OCI-LY3 (cell line): ENCODE data around the gene MACROD2.

Experiments
- H2AFZ ChIP-seq: fragments of 200-600, 300-600 bp; shearing (Covaris generic); 2 replicates; pipeline ENCODE4 v1.6.0; 2014; ENCODE audit warnings: antibody characterized with exemption, low read depth, low read length
- H3K27ac ChIP-seq: fragments of 200-600, 300-600 bp; sonication (generic); 2 replicates; pipeline ENCODE4 v1.5.1; 2014; ENCODE audit warnings: mild to moderate bottlenecking, low read length, moderate library complexity, mixed read lengths
- H3K27me3 ChIP-seq: fragments of 200-600, 300-600 bp; sonication (generic); 2 replicates; pipeline ENCODE4 v1.6.1; 2014; ENCODE audit warnings: low read depth, low read length, mixed read lengths
- H3K36me3 ChIP-seq: fragments of 200-600, 300-600 bp; sonication (generic); replicated peaks from 2 replicates; pipeline ENCODE3; 2014; ENCODE audit warnings: low read depth, low read length, mixed read lengths
- H3K4me1 ChIP-seq: fragments of 300-600, 200-600 bp; sonication (generic); 2 replicates; pipeline ENCODE4 v1.6.1; 2014; ENCODE audit warnings: low read length, mixed read lengths
- H3K4me2 ChIP-seq: fragments of 200-600, 300-600 bp; sonication (generic); 2 replicates; pipeline ENCODE4 v1.6.1; 2014; ENCODE audit warnings: low read length, mixed read lengths
- H3K4me3 ChIP-seq: fragments of 300-600, 200-600 bp; sonication (generic); 2 replicates; pipeline ENCODE4 v1.5.1; 2014; ENCODE audit warnings: antibody characterized with exemption, mild to moderate bottlenecking, low read length, moderate library complexity
- H3K79me2 ChIP-seq: fragments of 300-600, 200-600 bp; shearing (Covaris generic); 2 replicates; pipeline ENCODE4 v1.6.1; 2014; ENCODE audit warnings: mild to moderate bottlenecking, low read length, mixed read lengths
- H3K9ac ChIP-seq: fragments of 300-600, 200-600 bp; shearing (Covaris generic); 2 replicates; pipeline ENCODE4 v1.6.0; 2014; ENCODE audit warnings: mild to moderate bottlenecking, low read length, moderate library complexity
- H3K9me3 ChIP-seq: fragments of 200-600, 300-600 bp; shearing (Covaris generic); 2 replicates; pipeline ENCODE4 v1.6.1; 2014; ENCODE audit warnings: low read length, mixed read lengths; ENCODE audit not compliant: insufficient read depth
- H4K20me1 ChIP-seq: fragments of 200-600, 300-600 bp; sonication (generic); 2 replicates; pipeline ENCODE4 v1.6.1; 2016; ENCODE audit warnings: low read length, mixed read lengths; ENCODE audit not compliant: insufficient read depth
- EZH2phosphoT487 ChIP-seq: fragments of 200-600 bp; shearing (Covaris generic); IDR thresholded peaks from 2 replicates; pipeline ENCODE4 v1.6.1; 2018; ENCODE audit warnings: antibody characterized with exemption, mixed run types, low read depth
- TF ChIP-seq, protein P1 (sequence below): fragments of 200-600, 300-600 bp; sonication (generic); IDR thresholded peaks from 2 replicates; pipeline ENCODE4 v1.5.1; 2014; ENCODE audit warnings: antibody characterized with exemption, low read length, low read depth

MACROD2 gene

DNA sequence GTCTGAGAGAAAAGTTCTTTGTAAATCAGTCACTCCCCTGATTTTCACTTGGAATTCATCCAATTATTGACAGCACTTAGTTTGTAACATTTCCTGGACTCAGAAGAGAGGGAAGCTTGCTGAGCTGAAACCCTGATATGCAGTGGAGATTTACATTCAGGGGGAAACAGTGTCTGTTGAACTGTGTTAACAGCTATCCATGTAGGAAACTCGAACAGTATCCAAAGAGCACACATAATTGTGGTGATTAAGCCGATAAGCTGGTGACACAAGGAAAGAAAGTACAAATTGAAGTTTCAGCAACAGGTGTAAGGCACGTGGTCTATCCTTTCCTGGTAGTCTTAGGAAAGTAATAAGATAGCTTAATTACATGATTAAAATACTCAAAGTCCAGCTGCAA is 420.2 kb downstream of the MACROD2 start:
- TF ChIP-seq, protein P1, sequence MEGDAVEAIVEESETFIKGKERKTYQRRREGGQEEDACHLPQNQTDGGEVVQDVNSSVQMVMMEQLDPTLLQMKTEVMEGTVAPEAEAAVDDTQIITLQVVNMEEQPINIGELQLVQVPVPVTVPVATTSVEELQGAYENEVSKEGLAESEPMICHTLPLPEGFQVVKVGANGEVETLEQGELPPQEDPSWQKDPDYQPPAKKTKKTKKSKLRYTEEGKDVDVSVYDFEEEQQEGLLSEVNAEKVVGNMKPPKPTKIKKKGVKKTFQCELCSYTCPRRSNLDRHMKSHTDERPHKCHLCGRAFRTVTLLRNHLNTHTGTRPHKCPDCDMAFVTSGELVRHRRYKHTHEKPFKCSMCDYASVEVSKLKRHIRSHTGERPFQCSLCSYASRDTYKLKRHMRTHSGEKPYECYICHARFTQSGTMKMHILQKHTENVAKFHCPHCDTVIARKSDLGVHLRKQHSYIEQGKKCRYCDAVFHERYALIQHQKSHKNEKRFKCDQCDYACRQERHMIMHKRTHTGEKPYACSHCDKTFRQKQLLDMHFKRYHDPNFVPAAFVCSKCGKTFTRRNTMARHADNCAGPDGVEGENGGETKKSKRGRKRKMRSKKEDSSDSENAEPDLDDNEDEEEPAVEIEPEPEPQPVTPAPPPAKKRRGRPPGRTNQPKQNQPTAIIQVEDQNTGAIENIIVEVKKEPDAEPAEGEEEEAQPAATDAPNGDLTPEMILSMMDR = no peak
- TF ChIP-seq EZH2phosphoT487 = no peak
- no peaks in the 10 kb centered on the region for H3K4me1 ChIP-seq
- no peak overlapping the region for H3K27ac ChIP-seq

DNA sequence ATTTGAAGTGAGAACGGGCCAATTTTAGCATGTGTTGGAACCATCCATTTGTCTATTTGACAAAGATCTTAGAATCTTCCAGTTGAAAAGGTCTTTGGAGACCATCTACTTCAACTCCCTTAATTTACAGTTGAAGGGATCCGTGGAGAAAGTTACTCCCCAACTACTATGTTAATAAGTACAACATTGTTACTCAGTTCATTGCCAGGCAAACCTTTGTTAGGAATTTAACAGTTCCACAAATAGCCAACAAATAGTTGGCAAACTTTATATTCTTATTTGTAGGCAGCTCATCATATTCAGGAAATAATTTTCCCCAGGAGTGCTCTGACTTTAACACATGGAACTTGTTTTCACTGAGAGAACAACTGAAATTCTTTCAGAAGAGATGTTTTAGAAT is 423.1 kb downstream of the MACROD2 start:
- Histone ChIP-seq H3K27me3 (no peaks in the 10 kb centered on the region), H3K9ac (no peak overlapping the region), H3K27ac (no peak overlapping the region), H3K36me3 (no peaks in the 10 kb centered on the region), H3K79me2 (no peaks in the 10 kb centered on the region), H3K4me1 (no peaks in the 10 kb centered on the region), H3K4me2 (no peak overlapping the region), H3K9me3 (no peaks in the 10 kb centered on the region), H2AFZ (no peak overlapping the region), H4K20me1 (no peaks in the 10 kb centered on the region), H3K4me3 (no peak overlapping the region)
- TF ChIP-seq, protein P1 = no peak
- no peak for TF ChIP-seq EZH2phosphoT487

More for the DNA sequence above, 420.2 kb downstream of the MACROD2 start:
- Histone ChIP-seq H3K9ac (no peak overlapping the region), H4K20me1 (no peaks in the 10 kb centered on the region), H3K9me3 (no peaks in the 10 kb centered on the region), H3K79me2 (no peaks in the 10 kb centered on the region), H3K27me3 (no peaks in the 10 kb centered on the region), H3K4me3 (no peak overlapping the region), H2AFZ (no peak overlapping the region), H3K4me2 (no peak overlapping the region), H3K36me3 (no peaks in the 10 kb centered on the region)

DNA sequence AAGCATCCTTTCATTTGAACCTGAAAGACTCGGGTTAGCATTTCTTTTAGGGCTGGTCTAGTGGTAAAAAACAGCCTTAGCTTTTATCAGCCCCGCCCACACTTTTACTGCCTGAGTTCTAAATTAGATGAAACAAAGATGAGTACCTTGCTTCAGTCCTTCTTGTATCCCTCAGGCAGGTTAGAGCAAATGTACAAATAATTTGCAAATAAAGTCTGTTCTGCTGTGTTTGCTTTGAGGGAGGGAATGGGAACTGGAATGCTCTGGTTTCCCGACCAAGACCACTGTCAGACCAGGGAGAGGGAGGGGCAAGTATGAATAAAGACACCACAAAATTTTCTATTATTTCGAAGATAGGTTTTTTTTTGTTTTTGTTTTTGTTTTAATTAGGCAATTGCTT is 427.6 kb downstream of the MACROD2 start:
- H3K9ac ChIP-seq = no peak overlapping the region
- no peak for TF ChIP-seq EZH2phosphoT487
- TF ChIP-seq, protein P1 = no peak
- H3K9me3 ChIP-seq = no peaks in the 10 kb centered on the region
- H3K79me2 ChIP-seq = no peaks in the 10 kb centered on the region
- no peaks in the 10 kb centered on the region for H3K4me1 ChIP-seq
- H3K27me3 ChIP-seq = no peaks in the 10 kb centered on the region
- H3K36me3 ChIP-seq = no peaks in the 10 kb centered on the region
- no peak overlapping the region for H3K27ac ChIP-seq
- H3K4me2 ChIP-seq = no peak overlapping the region
- no peaks in the 10 kb centered on the region for H4K20me1 ChIP-seq
- no peak overlapping the region for H2AFZ ChIP-seq
- H3K4me3 ChIP-seq = no peak overlapping the region

DNA sequence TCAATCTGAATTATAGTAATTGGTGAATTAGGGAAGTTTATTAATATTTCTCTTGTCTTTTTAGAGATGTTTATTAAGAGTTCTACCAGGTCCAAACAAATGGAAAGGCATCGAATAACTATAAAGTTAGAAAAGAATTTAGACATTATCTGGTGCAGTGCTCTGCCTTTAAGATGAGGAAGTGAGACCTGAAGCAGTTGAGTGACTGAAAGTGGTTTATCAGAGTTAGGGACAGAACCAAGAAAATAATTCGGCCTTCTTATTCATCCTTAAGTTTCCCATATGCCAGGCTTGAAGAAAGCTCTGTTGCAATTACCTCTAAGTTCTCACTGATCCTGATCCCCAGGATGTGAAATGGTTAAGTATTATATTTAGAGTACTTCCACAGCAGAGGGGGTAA is 436.3 kb downstream of the MACROD2 start:
- Histone ChIP-seq H3K4me3 (peak overlapping the region; percentile 46), H3K27ac (peak overlapping the region; percentile 49), H3K9ac (peak overlapping the region; percentile 3; the same call in 1 of the 2 replicates), H3K79me2 (no peaks in the 10 kb centered on the region), H3K36me3 (no peaks in the 10 kb centered on the region), H2AFZ (0 out of 2 replicates have a peak overlapping the region, but pooled peaks have one; percentile 62), H4K20me1 (no peaks in the 10 kb centered on the region), H3K27me3 (no peaks in the 10 kb centered on the region), H3K4me2 (peak overlapping the region; percentile 73), H3K9me3 (no peaks in the 10 kb centered on the region), H3K4me1 (peaks cover 16% of the 10 kb centered on the region)
- TF ChIP-seq, protein P1 = 0 out of 2 replicates have a peak, but pooled peaks have one; percentile 6
- no peak for TF ChIP-seq EZH2phosphoT487
